GM12874 (cell line): ENCODE measurements around the gene ANTXR1.

Experiments used
- TF ChIP-seq, protein P1 (sequence below): IDR thresholded peaks from 2 replicates; pipeline ENCODE4 v1.5.1; 2011; ENCODE audit warnings: low read depth, mild to moderate bottlenecking, control low read depth, low read length, moderate library complexity; ENCODE audit not compliant: insufficient read depth

ANTXR1 gene

DNA sequence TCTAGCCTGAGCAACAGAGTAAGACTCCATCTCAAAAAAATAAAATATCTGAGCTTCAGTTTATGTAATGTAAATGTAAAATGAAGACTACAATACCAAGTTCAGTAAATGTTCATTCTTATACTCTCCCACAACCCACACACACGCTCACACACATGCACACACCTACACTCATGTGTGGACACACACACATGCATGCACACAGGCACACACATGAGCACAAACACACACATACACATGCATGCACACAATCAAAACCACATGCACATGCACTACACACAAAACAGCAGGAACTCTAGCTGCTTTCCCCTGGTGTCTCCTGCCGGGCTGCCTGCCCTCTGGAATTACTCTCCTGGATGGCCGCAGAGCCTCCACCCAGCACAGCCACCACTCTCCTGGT is 283.4 kb downstream of the ANTXR1 start:
- TF ChIP-seq, protein P1, sequence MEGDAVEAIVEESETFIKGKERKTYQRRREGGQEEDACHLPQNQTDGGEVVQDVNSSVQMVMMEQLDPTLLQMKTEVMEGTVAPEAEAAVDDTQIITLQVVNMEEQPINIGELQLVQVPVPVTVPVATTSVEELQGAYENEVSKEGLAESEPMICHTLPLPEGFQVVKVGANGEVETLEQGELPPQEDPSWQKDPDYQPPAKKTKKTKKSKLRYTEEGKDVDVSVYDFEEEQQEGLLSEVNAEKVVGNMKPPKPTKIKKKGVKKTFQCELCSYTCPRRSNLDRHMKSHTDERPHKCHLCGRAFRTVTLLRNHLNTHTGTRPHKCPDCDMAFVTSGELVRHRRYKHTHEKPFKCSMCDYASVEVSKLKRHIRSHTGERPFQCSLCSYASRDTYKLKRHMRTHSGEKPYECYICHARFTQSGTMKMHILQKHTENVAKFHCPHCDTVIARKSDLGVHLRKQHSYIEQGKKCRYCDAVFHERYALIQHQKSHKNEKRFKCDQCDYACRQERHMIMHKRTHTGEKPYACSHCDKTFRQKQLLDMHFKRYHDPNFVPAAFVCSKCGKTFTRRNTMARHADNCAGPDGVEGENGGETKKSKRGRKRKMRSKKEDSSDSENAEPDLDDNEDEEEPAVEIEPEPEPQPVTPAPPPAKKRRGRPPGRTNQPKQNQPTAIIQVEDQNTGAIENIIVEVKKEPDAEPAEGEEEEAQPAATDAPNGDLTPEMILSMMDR = no peak

DNA sequence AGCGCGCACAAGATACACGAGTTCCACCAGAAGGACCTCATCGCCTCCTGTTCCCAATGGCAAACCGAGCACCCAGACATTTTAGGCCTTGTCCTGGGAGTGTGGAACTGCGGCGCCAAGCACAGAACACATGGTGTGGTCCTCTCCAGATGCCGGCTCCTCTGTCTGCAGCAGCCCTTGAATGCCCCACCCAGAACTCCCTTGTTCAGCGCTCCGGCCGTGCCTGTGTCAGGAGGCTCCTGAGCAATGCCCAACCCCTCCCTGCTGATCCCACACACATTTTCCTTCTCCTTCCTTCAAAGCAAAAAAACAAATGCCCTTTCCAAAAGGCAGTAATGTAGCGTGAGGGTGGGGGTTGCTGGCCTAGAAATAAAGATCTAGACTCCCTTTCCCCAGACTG is 284.2 kb downstream of the ANTXR1 start:
- TF ChIP-seq, protein P1 = no peak

DNA sequence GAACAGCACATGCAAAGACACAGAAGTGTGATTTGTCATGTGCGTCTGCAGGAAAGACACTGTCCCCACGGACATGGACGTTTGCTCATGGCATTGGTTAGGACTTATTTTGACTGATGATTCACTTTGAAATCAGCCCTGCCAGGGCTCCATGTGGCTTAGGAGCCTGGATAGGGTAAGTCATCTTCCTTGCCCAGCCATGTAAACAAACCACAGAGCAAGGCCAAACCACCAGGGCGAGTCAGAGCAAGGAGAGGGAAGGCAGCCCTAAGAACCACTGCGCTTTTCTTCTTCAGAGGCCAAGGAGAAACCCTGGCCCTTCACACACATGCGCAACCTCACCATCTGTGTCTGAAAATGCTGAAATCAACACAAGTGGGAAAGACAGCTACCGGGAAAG is 285.3 kb downstream of the ANTXR1 start:
- TF ChIP-seq, protein P1 = no peak

DNA sequence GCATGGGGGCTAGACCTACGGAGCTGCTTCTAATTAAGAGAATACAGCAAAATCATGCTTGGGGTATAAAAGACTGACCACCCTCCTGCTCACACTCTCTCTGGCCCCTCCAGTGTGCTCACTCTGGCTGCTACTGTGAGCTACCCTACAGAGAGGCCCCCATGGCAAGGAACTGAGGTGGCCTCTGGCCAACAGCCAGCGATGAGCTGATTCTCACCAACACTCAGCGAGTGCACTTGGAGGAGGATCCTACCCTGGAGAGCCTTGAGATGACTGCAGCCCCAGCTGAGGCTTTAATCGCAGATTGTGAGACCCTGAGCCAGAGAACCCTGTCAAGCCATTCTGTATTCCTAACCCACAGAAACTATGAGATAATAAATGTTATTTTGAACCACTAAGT is 285.9 kb downstream of the ANTXR1 start:
- TF ChIP-seq, protein P1 = no peak
